Measurements from ENCODE around the gene KIF26B.

GRCh38 chr1:245229051-245229450 lies 74.3 kb downstream of the KIF26B start:
- no peak for TF ChIP-seq CTCF (IDR thresholded peaks at IDR 0.05)
- no peak for TF ChIP-seq POLR2A (IDR thresholded peaks at IDR 0.05)
